Prostate gland (tissue), 2 donors: ENCODE measurements around the gene OR6X1. TPM values are rescaled to one million over a fixed set of nuclear protein-coding genes. Genes with fewer than 3 reads are reported as not detected.
"Not testable (repeated sequence)": the region's sequence is repeated elsewhere in the genome, so short reads cannot be mapped to it uniquely, and the experiment has no call there.

Experiments
- DNase-seq: peaks from one replicate; pipeline ENCODE4 v3.0.0-alpha.2; 2019; ENCODE audit warnings: low spot score
- H3K27ac ChIP-seq, 2 donors: fragments of 200-600 bp; sonication (generic); 2 replicates each; pipeline ENCODE4 v1.5.1; 2017 to 2019
- H3K27me3 ChIP-seq: fragments of 200-600 bp; sonication (generic); replicated peaks from 2 replicates; pipeline ENCODE4 v1.5.1; 2019; ENCODE audit not compliant: insufficient read depth
- H3K36me3 ChIP-seq, 2 donors: fragments of 200-600 bp; sonication (generic); 1 replicate in 1 of 2; 2 replicates in 1 of 2; pipeline versions ENCODE4 v1.5.1 to v1.8.1; 2017 to 2019
- H3K4me1 ChIP-seq: fragments of 200-600 bp; sonication (generic); replicated peaks from 2 replicates; pipeline ENCODE4 v1.5.1; 2019
- H3K4me3 ChIP-seq, 2 donors: fragments of 200-600 bp; sonication (generic); 2 replicates each; pipeline ENCODE4 v1.5.1; 2017 to 2019
- H3K9me3 ChIP-seq: fragments of 200-600 bp; sonication (generic); 2 replicates; pipeline ENCODE4 v1.5.1; 2017
- POLR2A ChIP-seq: fragments of 450-650 bp; IDR thresholded peaks from one replicate; pipeline ENCODE4 v1.6.1; 2016; ENCODE audit warnings: antibody characterized with exemption, mild to moderate bottlenecking
- POLR2AphosphoS5 ChIP-seq: sonication (generic); formaldehyde crosslinking; IDR thresholded peaks from one replicate; pipeline ENCODE4 v1.6.1; 2017; ENCODE audit warnings: antibody characterized with exemption
- WGBS: methylation state at CpG from one replicate; pipeline ENCODE4 v1.1.5; 2018; 5-methylcytosine and 5-hydroxymethylcytosine counted together
- intact Hi-C: fragments of 100-400 bp; cut with DNase I; formaldehyde crosslinking; loops from one replicate; pipeline ENCODE4 v1.14.2; 2022
- total RNA-seq, 2 donors: library from RNA; depleted of rRNA; stranded (reverse); fragments of >200 nt; gene quantifications; one replicate each; pipeline ENCODE4 v1.1.0, GENCODE V29; 2016
- TF ChIP-seq, protein P1 (sequence below), 4 experiments: fragments of 200-600 bp in 2 of 4; fragments of 450-650 bp in 2 of 4; sonication (generic) in 2 of 4; IDR thresholded peaks; 1 replicate in 3 of 4; 2 replicates in 1 of 4; pipeline ENCODE4 v1.5.1; 2016 to 2019; ENCODE audit warnings: antibody characterized with exemption in 4 of 4, mild to moderate bottlenecking in 2 of 4, moderate library complexity in 2 of 4

OR6X1 gene
- total RNA-seq, 2 donors from 2014 or later: not detected

DNA sequence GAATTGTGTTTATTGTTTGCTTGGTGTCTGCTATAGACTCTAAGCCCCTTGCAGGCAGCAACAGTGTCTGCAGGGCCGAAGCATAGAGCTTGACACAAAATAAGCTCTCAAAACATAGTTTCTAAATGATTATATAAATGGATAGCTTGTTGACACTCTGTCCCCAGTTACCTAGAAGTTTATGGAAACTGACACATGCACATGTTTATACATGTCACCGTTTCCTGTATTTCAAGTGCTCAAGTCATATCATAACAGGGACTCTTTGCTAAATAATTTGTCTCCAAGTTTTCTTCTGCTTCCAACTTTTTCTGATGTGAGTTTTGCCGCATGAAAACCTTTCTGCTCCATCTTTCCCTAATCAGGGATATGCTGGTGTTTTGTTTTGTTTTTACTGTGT is 3.7 kb upstream of the OR6X1 start:
- H3K4me1 ChIP-seq: no peaks in the 10 kb centered on the region
- no peak overlapping the region for H3K4me3 ChIP-seq
- H3K36me3 ChIP-seq: no peaks in the 10 kb centered on the region
- 58% methylated on average over 3 of the region's 3 CpGs for WGBS
- TF ChIP-seq POLR2AphosphoS5: no peak
- TF ChIP-seq, protein P1, sequence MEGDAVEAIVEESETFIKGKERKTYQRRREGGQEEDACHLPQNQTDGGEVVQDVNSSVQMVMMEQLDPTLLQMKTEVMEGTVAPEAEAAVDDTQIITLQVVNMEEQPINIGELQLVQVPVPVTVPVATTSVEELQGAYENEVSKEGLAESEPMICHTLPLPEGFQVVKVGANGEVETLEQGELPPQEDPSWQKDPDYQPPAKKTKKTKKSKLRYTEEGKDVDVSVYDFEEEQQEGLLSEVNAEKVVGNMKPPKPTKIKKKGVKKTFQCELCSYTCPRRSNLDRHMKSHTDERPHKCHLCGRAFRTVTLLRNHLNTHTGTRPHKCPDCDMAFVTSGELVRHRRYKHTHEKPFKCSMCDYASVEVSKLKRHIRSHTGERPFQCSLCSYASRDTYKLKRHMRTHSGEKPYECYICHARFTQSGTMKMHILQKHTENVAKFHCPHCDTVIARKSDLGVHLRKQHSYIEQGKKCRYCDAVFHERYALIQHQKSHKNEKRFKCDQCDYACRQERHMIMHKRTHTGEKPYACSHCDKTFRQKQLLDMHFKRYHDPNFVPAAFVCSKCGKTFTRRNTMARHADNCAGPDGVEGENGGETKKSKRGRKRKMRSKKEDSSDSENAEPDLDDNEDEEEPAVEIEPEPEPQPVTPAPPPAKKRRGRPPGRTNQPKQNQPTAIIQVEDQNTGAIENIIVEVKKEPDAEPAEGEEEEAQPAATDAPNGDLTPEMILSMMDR (IDR thresholded peaks at IDR 0.05): no peak
- TF ChIP-seq POLR2A: no peak
- no peaks in the 10 kb centered on the region for H3K9me3 ChIP-seq
- H3K27me3 ChIP-seq: no peaks in the 10 kb centered on the region
- no peak overlapping the region for H3K27ac ChIP-seq
- intact Hi-C loops: no loop called here
- no peak for DNase-seq

GRCh38 chr11:123755813-123756212 is 1.5 kb upstream of the OR6X1 start:
- intact Hi-C loops: no loop called here
- Histone ChIP-seq H3K4me3 (no peak overlapping the region), H3K27ac (no peak overlapping the region), H3K36me3 (no peaks in the 10 kb centered on the region), H3K4me1 (no peaks in the 10 kb centered on the region), H3K27me3 (no peaks in the 10 kb centered on the region), H3K9me3 (no peaks in the 10 kb centered on the region)
- DNase-seq: no peak
- 84% methylated on average over 3 of the region's 3 CpGs for WGBS
- TF ChIP-seq POLR2A (no peak), POLR2AphosphoS5 (no peak)
- TF ChIP-seq, protein P1 (IDR thresholded peaks at IDR 0.05): no peak

- no peaks in the 10 kb centered on the region for H3K27me3 ChIP-seq
- no peak overlapping the region for H3K27ac ChIP-seq
- no peaks in the 10 kb centered on the region for H3K9me3 ChIP-seq
- intact Hi-C loops: no loop called here
- no peaks in the 10 kb centered on the region for H3K4me1 ChIP-seq
- H3K36me3 ChIP-seq: no peaks in the 10 kb centered on the region
- TF ChIP-seq POLR2AphosphoS5 (no peak), POLR2A (no peak)
- TF ChIP-seq, protein P1 (IDR thresholded peaks at IDR 0.05): no peak
- DNase-seq: no peak
- no peak overlapping the region for H3K4me3 ChIP-seq
These were observed 1.0 kb upstream of the OR6X1 start for GRCh38 chr11:123755344-123755743.

DNA sequence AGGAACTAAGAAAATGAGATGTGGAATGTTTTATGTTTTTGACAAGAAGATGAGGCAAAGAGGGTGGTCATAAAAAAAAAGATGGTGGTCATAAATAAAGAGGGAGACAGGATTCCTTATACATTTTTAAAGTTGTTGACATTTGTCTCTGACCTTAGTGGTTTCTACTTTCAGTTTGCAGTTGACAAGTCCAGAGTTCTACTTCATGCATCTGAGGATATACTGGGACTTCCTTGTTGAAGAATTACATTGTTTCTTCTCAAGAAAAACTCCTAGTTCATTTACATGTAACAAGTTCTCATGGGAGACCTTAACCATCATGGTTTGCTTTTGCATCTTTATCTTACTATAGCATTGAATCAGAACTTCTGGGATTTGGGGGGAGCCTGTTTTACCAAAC is 1.2 kb downstream of the OR6X1 start:
- no peaks in the 10 kb centered on the region for H3K9me3 ChIP-seq
- DNase-seq: no peak
- no peaks in the 10 kb centered on the region for H3K36me3 ChIP-seq
- H3K4me3 ChIP-seq: no peak overlapping the region
- intact Hi-C loops: no loop called here
- TF ChIP-seq POLR2AphosphoS5: no peak
- TF ChIP-seq POLR2A: no peak
- TF ChIP-seq, protein P1 (IDR thresholded peaks at IDR 0.05): no peak
- no peak overlapping the region for H3K27ac ChIP-seq
- no peaks in the 10 kb centered on the region for H3K4me1 ChIP-seq
- peaks cover 2% of the 10 kb centered on the region for H3K27me3 ChIP-seq

DNA sequence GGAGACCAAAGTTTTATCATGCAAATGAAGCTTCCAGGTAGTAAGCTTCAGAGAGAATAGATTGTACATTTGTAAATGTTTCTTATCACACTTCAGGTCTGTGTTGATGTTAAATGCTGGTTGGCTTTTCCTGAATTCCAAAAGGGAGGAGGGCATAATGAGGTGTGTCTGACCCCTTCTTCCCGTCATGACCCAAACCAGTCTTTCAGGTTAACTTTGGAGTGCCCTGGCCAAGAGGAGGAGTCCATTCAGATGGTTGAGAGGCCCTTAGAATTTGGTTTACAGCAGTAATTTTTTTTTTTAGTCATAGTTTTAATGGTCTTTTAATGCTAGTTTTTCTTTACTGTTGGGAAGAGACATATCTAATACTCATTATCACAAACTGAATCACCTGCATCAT is 2.5 kb downstream of the OR6X1 start:
- TF ChIP-seq, protein P1 (IDR thresholded peaks at IDR 0.05): no peak
- no peak for TF ChIP-seq POLR2AphosphoS5
- no peak for TF ChIP-seq POLR2A

DNA sequence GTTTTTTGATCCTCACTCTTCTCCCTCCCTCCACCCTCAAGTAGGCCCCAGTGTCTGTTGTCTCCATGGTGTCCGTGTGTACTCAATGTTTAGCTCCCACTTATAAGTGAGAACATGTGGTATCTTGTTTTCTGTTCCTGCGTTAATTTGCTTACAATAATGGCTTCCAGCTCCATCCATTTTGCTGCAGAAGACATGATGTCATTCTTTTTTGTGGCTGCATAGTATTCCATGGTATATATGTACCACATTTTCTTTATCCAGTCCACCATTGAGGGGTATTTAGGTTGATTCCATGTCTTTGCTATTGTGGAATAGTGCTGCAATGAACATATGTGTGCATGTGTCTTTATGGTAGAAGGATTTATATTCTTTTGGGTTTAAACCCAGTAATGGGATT is 6.0 kb downstream of the OR6X1 start:
- H3K27me3 ChIP-seq, H3K36me3 ChIP-seq, H3K27ac ChIP-seq, H3K4me3 ChIP-seq, intact Hi-C loops, H3K4me1 ChIP-seq, DNase-seq, H3K9me3 ChIP-seq: not testable (repeated sequence)
- WGBS: 97% methylated on average over 2 of the region's 2 CpGs

More for the DNA sequence above, 2.5 kb downstream of the OR6X1 start:
- no peaks in the 10 kb centered on the region for H3K4me1 ChIP-seq
- H3K4me3 ChIP-seq: no peak overlapping the region
- H3K27ac ChIP-seq: no peak overlapping the region
- no peaks in the 10 kb centered on the region for H3K9me3 ChIP-seq
- DNase-seq: no peak
- no peaks in the 10 kb centered on the region for H3K36me3 ChIP-seq
- intact Hi-C loops: no loop called here
- 24% methylated on average over 1 of the region's 1 CpG for WGBS
- peaks cover 2% of the 10 kb centered on the region for H3K27me3 ChIP-seq
